Trophoblast cell (in vitro differentiated cells and primary cell): Measurements from ENCODE around the gene TRIM7.

ENCODE experiments used
- DNase-seq, 2 donors: peaks; one replicate each; pipeline ENCODE4 v3.0.0-alpha.2; 2016
- H2AFZ ChIP-seq: 2 replicates; pipeline ENCODE4 v1.6.1; 2013; ENCODE audit warnings: low read length, moderate library complexity, mild to moderate bottlenecking; ENCODE audit not compliant: insufficient read depth, poor library complexity
- H2AK5ac ChIP-seq: 2 replicates; pipeline ENCODE4 v1.6.1; 2013; ENCODE audit warnings: mild to moderate bottlenecking, low read length
- H2BK120ac ChIP-seq: 2 replicates; pipeline ENCODE4 v1.6.1; 2013; ENCODE audit warnings: low read length, mild to moderate bottlenecking, moderate library complexity; ENCODE audit not compliant: insufficient read depth, poor library complexity
- H2BK12ac ChIP-seq: 2 replicates; pipeline ENCODE4 v1.6.1; 2013; ENCODE audit warnings: mild to moderate bottlenecking, low read length, moderate library complexity
- H2BK5ac ChIP-seq: 2 replicates; pipeline ENCODE4 v1.6.1; 2013; ENCODE audit warnings: low read length, low read depth, moderate library complexity, mild to moderate bottlenecking; ENCODE audit not compliant: poor library complexity
- H3K14ac ChIP-seq: 2 replicates; pipeline ENCODE4 v1.6.1; 2013; ENCODE audit warnings: mild to moderate bottlenecking, low read length
- H3K18ac ChIP-seq: 2 replicates; pipeline ENCODE4 v1.6.1; 2013; ENCODE audit warnings: mild to moderate bottlenecking, low read length
- H3K23ac ChIP-seq: 2 replicates; pipeline ENCODE4 v1.6.1; 2013; ENCODE audit warnings: low read length
- H3K27ac ChIP-seq: 2 replicates; pipeline ENCODE4 v1.5.1; 2013; ENCODE audit warnings: low read depth, mild to moderate bottlenecking, inconsistent platforms, low read length, moderate library complexity
- H3K27me3 ChIP-seq: 2 replicates; pipeline ENCODE4 v1.6.1; 2013; ENCODE audit warnings: inconsistent platforms, mild to moderate bottlenecking, low read length, moderate library complexity; ENCODE audit not compliant: insufficient read depth
- H3K36me3 ChIP-seq, 2 experiments: 1 replicate in 1 of 2; 2 replicates in 1 of 2; pipeline ENCODE4 v1.6.1; 2013; ENCODE audit warnings: low read length in 2 of 2, mild to moderate bottlenecking in 2 of 2, moderate library complexity in 1 of 2; ENCODE audit not compliant: insufficient read depth in 2 of 2, control insufficient read depth in 1 of 2
- H3K4ac ChIP-seq: 2 replicates; pipeline ENCODE4 v1.6.1; 2013; ENCODE audit warnings: low read depth, mild to moderate bottlenecking, low read length, moderate library complexity
- H3K4me1 ChIP-seq, 2 experiments: 1 replicate in 1 of 2; 2 replicates in 1 of 2; pipeline ENCODE4 v1.6.1; 2013; ENCODE audit warnings: low read length in 2 of 2, mild to moderate bottlenecking in 2 of 2, moderate library complexity in 1 of 2; ENCODE audit not compliant: insufficient read depth in 2 of 2, control insufficient read depth in 1 of 2
- H3K4me2 ChIP-seq: 2 replicates; pipeline ENCODE4 v1.6.1; 2013; ENCODE audit warnings: inconsistent platforms, mild to moderate bottlenecking, low read length, moderate library complexity
- H3K4me3 ChIP-seq: 2 replicates; pipeline ENCODE4 v1.5.1; 2013; ENCODE audit warnings: mild to moderate bottlenecking, low read depth, low read length, inconsistent platforms
- H3K79me1 ChIP-seq: one replicate; pipeline ENCODE4 v1.6.1; 2013; ENCODE audit warnings: low read length
- H3K79me2 ChIP-seq: 2 replicates; pipeline ENCODE4 v1.6.1; 2013; ENCODE audit warnings: low read length, mild to moderate bottlenecking; ENCODE audit not compliant: control insufficient read depth, insufficient read depth, poor library complexity
- H3K9ac ChIP-seq: 2 replicates; pipeline ENCODE4 v1.6.1; 2013; ENCODE audit warnings: mild to moderate bottlenecking, low read length
- H3K9me3 ChIP-seq: 2 replicates; pipeline ENCODE4 v1.6.1; 2013; ENCODE audit warnings: low read depth, mild to moderate bottlenecking, control low read depth, inconsistent platforms, low read length; ENCODE audit not compliant: insufficient read depth
- H4K12ac ChIP-seq: 2 replicates; pipeline ENCODE4 v1.6.1; 2013; ENCODE audit warnings: low read depth, mild to moderate bottlenecking, low read length, moderate library complexity
- H4K8ac ChIP-seq: 2 replicates; pipeline ENCODE4 v1.6.1; 2013; ENCODE audit warnings: low read depth, mild to moderate bottlenecking, low read length, moderate library complexity
- H4K91ac ChIP-seq: one replicate; pipeline ENCODE4 v1.6.1; 2013; ENCODE audit warnings: low read depth, mild to moderate bottlenecking, low read length, moderate library complexity
- WGBS: extraction: QIAGEN DNeasy Blood & Tissue Kit; methylation state at CpG from one replicate; pipeline ENCODE4 v1.1.7; 2013; ENCODE audit warnings: missing lambda C conversion rate; ENCODE audit not compliant: insufficient read length, insufficient coverage; ENCODE audit errors: extremely low coverage; 5-methylcytosine and 5-hydroxymethylcytosine counted together

TRIM7 gene

DNA sequence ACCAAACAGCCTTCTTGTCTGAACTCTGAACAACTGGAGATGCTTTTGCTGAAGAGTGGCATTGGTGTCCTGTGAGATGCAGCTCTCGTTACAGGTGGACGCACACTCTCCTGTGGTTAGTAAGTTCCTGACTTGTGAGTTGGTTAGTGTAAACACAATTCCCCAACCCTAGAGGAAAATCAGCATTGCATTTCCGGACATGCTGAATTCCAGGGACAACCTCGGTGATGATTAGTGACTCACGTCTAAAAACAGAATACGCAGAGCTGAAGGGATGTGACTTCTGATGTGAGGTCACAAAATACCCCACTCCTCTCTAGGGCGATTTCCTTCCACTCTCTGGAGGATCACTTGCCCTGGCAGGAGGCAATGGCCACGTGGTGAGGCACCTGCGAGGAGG lies 52.6 kb downstream of the TRIM7 start:
- Histone ChIP-seq H2BK5ac (no peak overlapping the region), H3K18ac (no peak overlapping the region), H2AK5ac (no peak overlapping the region), H2BK120ac (no peak overlapping the region), H3K79me1 (no peaks in the 10 kb centered on the region), H3K36me3 (no peaks in the 10 kb centered on the region), H3K4me3 (no peak overlapping the region), H2BK12ac (no peak overlapping the region), H3K27ac (no peak overlapping the region), H3K14ac (no peak overlapping the region), H4K91ac (no peak overlapping the region), H3K4ac (no peak overlapping the region), H3K23ac (no peak overlapping the region), H3K79me2 (no peaks in the 10 kb centered on the region), H3K27me3 (no peaks in the 10 kb centered on the region), H3K4me1 (no peaks in the 10 kb centered on the region), H4K8ac (no peak overlapping the region), H3K4me2 (no peak overlapping the region), H2AFZ (no peak overlapping the region), H3K9ac (no peak overlapping the region), H4K12ac (no peak overlapping the region), H3K9me3 (peaks cover 5% of the 10 kb centered on the region)
- WGBS = no CpG with 5 or more reads among the region's 9 CpGs
- peak in 1 of 2 donors; percentile 34 for DNase-seq

DNA sequence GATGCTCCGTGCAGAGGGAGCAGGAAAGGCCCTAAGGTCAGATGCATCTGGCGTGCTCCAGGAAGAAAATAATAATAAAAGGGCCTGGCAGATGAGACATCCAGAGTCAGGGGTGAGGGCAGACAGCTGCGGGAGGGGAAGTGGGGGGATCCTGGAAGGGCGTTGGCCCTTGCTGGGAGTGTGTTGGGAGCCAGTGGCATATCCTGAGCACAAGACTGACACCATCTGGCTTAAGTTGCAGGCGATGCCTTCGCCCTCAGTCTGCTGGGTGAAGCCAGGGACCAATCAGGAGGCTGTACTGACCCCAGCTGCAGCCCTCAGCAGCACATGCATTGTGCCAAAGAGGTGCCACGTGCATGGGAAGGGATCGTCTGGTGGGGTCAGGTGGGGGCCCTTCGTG lies 53.9 kb downstream of the TRIM7 start:
- H3K27ac ChIP-seq = no peak overlapping the region
- H3K4me1 ChIP-seq = no peaks in the 10 kb centered on the region
- H3K9ac ChIP-seq = no peak overlapping the region
- no peak overlapping the region for H2BK120ac ChIP-seq
- H2AK5ac ChIP-seq = no peak overlapping the region
- H4K91ac ChIP-seq = no peak overlapping the region
- H3K9me3 ChIP-seq = peaks cover 5% of the 10 kb centered on the region
- no peak overlapping the region for H2AFZ ChIP-seq
- no peak for DNase-seq
- H3K23ac ChIP-seq = no peak overlapping the region
- WGBS = no CpG with 5 or more reads among the region's 9 CpGs
- no peak overlapping the region for H4K8ac ChIP-seq
- H3K4me2 ChIP-seq = no peak overlapping the region
- H3K27me3 ChIP-seq = no peaks in the 10 kb centered on the region
- no peaks in the 10 kb centered on the region for H3K36me3 ChIP-seq
- no peaks in the 10 kb centered on the region for H3K79me2 ChIP-seq
- H3K14ac ChIP-seq = no peak overlapping the region
- H4K12ac ChIP-seq = no peak overlapping the region
- no peak overlapping the region for H3K4ac ChIP-seq
- H2BK12ac ChIP-seq = no peak overlapping the region
- H2BK5ac ChIP-seq = no peak overlapping the region
- no peak overlapping the region for H3K4me3 ChIP-seq
- no peak overlapping the region for H3K18ac ChIP-seq
- H3K79me1 ChIP-seq = no peaks in the 10 kb centered on the region

DNA sequence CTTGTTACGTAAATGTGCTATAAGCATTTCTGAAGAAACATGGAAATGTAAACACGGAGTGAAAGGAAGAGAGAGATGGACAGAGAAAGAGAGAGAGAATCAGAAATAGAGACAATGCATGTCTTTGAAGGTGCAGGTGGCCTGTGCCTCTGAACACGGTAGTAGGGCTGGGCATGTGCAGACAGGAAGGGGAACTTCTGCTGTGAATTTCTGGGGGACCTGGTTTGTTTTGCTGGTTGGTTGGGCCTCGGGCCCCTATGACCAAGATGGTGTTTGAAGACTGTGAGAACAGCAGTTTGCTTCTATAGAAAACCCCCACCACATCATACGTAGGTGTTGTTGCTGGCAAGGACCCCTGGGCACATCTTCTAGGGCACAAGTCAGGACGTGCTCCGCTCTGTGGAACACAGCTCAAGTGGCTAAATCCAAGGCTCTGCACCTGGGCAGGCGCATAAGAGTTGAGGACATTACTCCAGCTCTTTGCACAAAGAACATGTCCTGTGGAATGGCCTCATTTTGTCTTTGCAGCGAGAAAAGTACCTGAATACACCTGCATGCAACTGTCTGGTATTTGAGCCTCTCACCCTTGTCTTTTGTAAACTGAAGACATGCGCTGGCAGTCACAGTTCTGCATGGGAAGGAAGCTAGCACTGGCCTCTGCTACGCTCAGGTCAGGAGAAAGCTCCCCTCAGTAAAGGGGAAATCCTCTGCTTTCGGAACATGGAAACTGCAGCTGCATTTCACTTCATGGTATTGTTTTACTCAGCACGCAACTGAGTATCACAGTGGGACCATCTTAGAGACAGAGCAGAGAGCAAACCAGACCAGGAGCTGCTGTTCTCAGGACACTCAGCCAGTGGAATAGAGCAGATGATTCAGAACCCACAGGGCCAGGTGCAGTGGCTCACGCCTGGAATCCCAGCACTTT lies 54.9 kb downstream of the TRIM7 start:
- Histone ChIP-seq H3K14ac (no peak overlapping the region), H2BK5ac (no peak overlapping the region), H3K9ac (peak overlapping the region; percentile 26), H4K8ac (no peak overlapping the region), H3K23ac (no peak overlapping the region), H4K91ac (no peak overlapping the region), H2BK120ac (no peak overlapping the region), H3K27me3 (no peaks in the 10 kb centered on the region), H2AK5ac (no peak overlapping the region), H3K18ac (no peak overlapping the region), H3K79me1 (no peaks in the 10 kb centered on the region), H3K4ac (no peak overlapping the region), H2AFZ (no peak overlapping the region), H3K79me2 (no peaks in the 10 kb centered on the region), H4K12ac (no peak overlapping the region), H3K4me3 (no peak overlapping the region), H3K36me3 (no peaks in the 10 kb centered on the region), H3K4me2 (no peak overlapping the region), H3K4me1 (no peaks in the 10 kb centered on the region), H2BK12ac (no peak overlapping the region), H3K9me3 (peaks cover 2% of the 10 kb centered on the region), H3K27ac (no peak overlapping the region)
- no peak for DNase-seq
- no CpG with 5 or more reads among the region's 14 CpGs for WGBS

DNA sequence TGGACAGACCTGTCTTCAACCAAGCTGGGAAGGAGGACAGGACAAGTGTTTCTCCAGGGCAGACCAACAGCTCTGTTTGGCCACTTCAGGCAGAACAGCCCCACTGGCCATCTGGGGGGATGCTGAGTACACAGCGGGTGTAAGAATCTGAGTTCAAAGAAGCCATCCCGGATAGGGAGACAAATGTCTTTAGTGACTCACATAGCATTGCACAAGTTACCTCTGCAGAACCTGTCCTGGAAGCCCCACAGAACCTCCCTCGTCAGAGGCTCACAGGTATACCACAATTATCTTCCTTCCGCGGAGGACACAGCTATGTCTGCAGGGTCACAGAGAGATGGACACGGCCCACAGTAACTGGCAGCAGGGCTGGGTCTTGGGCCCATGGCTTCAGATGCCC lies 55.6 kb downstream of the TRIM7 start:
- Histone ChIP-seq H4K12ac (no peak overlapping the region), H3K23ac (no peak overlapping the region), H2BK12ac (no peak overlapping the region), H3K27me3 (no peaks in the 10 kb centered on the region), H4K8ac (no peak overlapping the region), H3K14ac (no peak overlapping the region), H3K18ac (no peak overlapping the region), H3K4me2 (no peak overlapping the region), H3K4me1 (no peaks in the 10 kb centered on the region), H3K27ac (no peak overlapping the region), H3K79me2 (no peaks in the 10 kb centered on the region), H4K91ac (no peak overlapping the region), H2BK120ac (no peak overlapping the region), H3K9me3 (peaks cover 2% of the 10 kb centered on the region), H3K9ac (no peak overlapping the region), H3K4me3 (no peak overlapping the region), H3K36me3 (no peaks in the 10 kb centered on the region), H2BK5ac (no peak overlapping the region), H3K79me1 (no peaks in the 10 kb centered on the region), H3K4ac (no peak overlapping the region), H2AFZ (no peak overlapping the region), H2AK5ac (no peak overlapping the region)
- no CpG with 5 or more reads among the region's 6 CpGs for WGBS
- peak in 1 of 2 donors; percentile 52 for DNase-seq
